GM23338 (cell line): Measurements from ENCODE around the gene OBSCN. TPM values are rescaled to one million over a fixed set of nuclear protein-coding genes. Genes with fewer than 3 reads are reported as not detected.

Source experiments
- ATAC-seq: fragments of 200-7000 bp; cut with Tn5 transposase; 3 replicates; pipeline ENCODE4 v1.9.1; 2020
- DNase-seq: peaks from one replicate; pipeline ENCODE4 v3.0.0-alpha.2; 2015; ENCODE audit warnings: low spot score
- H2AFZ ChIP-seq: fragments of 200-600 bp; sonication (generic); 2 replicates; pipeline ENCODE4 v1.8.0; 2016; ENCODE audit warnings: antibody characterized with exemption, mild to moderate bottlenecking, moderate library complexity
- H3F3A ChIP-seq: fragments of 200-600 bp; sonication (generic); replicated peaks from 2 replicates; pipeline ENCODE4 v1.8.0; 2017; ENCODE audit warnings: antibody characterized with exemption, mixed run types, low read depth
- H3K27ac ChIP-seq: fragments of 200-600 bp; sonication (generic); 2 replicates; pipeline ENCODE4 v1.6.1; 2016; ENCODE audit warnings: low read depth
- H3K27me3 ChIP-seq: fragments of 200-600 bp; sonication (generic); 2 replicates; pipeline ENCODE4 v1.8.0; 2016; ENCODE audit warnings: mild to moderate bottlenecking, mixed run types, moderate library complexity; ENCODE audit not compliant: insufficient read depth
- H3K36me3 ChIP-seq: fragments of 200-600 bp; sonication (generic); 2 replicates; pipeline ENCODE4 v1.8.0; 2016; ENCODE audit warnings: mild to moderate bottlenecking; ENCODE audit not compliant: insufficient read depth
- H3K4me1 ChIP-seq: fragments of 200-600 bp; sonication (generic); 2 replicates; pipeline ENCODE4 v1.8.0; 2016; ENCODE audit warnings: mild to moderate bottlenecking, moderate library complexity; ENCODE audit not compliant: insufficient read depth
- H3K4me2 ChIP-seq: fragments of 200-600 bp; sonication (generic); 2 replicates; pipeline ENCODE4 v1.7.1; 2017; ENCODE audit warnings: mixed run types
- H3K4me3 ChIP-seq: fragments of 200-600 bp; sonication (generic); 2 replicates; pipeline ENCODE4 v1.6.1; 2016; ENCODE audit warnings: mixed run types
- H3K79me2 ChIP-seq: fragments of 200-600 bp; sonication (generic); replicated peaks from 2 replicates; pipeline ENCODE4 v1.8.0; 2017; ENCODE audit warnings: mild to moderate bottlenecking; ENCODE audit not compliant: insufficient read depth
- H3K9me2 ChIP-seq: fragments of 200-600 bp; sonication (generic); 2 replicates; pipeline ENCODE4 v1.8.0; 2017; ENCODE audit not compliant: insufficient read depth
- H4K20me1 ChIP-seq: fragments of 200-600 bp; sonication (generic); replicated peaks from 2 replicates; pipeline ENCODE4 v1.8.0; 2017; ENCODE audit warnings: mild to moderate bottlenecking; ENCODE audit not compliant: insufficient read depth
- H3K27ac Mint-ChIP-seq: 2 replicates; pipeline ENCODE4 v1.8.0; 2020; ENCODE audit warnings: inconsistent platforms, mild to moderate bottlenecking, moderate library complexity, mixed read lengths
- H3K27me3 Mint-ChIP-seq: 3 replicates; pipeline ENCODE4 v1.8.0; 2022; ENCODE audit warnings: low read depth, mild to moderate bottlenecking, moderate library complexity, mixed read lengths, inconsistent platforms; ENCODE audit not compliant: insufficient read depth, poor library complexity
- H3K36me3 Mint-ChIP-seq: 3 replicates; pipeline ENCODE4 v1.8.0; 2021; ENCODE audit warnings: low read depth, mild to moderate bottlenecking, inconsistent platforms, moderate library complexity, mixed read lengths
- H3K4me1 Mint-ChIP-seq: 3 replicates; pipeline ENCODE4 v1.8.0; 2020; ENCODE audit warnings: mild to moderate bottlenecking, inconsistent platforms, mixed read lengths
- H3K4me3 Mint-ChIP-seq: 3 replicates; pipeline ENCODE4 v1.8.0; 2021; ENCODE audit warnings: moderate library complexity, mild to moderate bottlenecking, inconsistent platforms, mixed read lengths
- H3K9me3 Mint-ChIP-seq: 3 replicates; pipeline ENCODE4 v1.8.0; 2020; ENCODE audit warnings: moderate library complexity, mild to moderate bottlenecking, inconsistent platforms, mixed read lengths
- CTCF ChIP-seq, 2 experiments: fragments of 200-600 bp in 1 of 2; sonication (generic) in 1 of 2; conservative IDR thresholded peaks; 2 replicates each; pipeline versions ENCODE4 v1.5.1 to v1.6.1; 2016 to 2017; ENCODE audit warnings: antibody characterized with exemption in 2 of 2, low read depth in 2 of 2, mild to moderate bottlenecking in 2 of 2, moderate library complexity in 1 of 2
- EZH2 ChIP-seq: fragments of 200-600 bp; sonication (generic); IDR thresholded peaks from one replicate; pipeline ENCODE4 v1.8.0; 2017; ENCODE audit warnings: antibody characterized with exemption, mild to moderate bottlenecking, low read depth; ENCODE audit not compliant: unreplicated experiment
- EZH2phosphoT487 ChIP-seq: fragments of 200-600 bp; sonication (generic); IDR thresholded peaks from one replicate; pipeline ENCODE4 v1.8.1; 2018; ENCODE audit warnings: antibody characterized with exemption; ENCODE audit not compliant: unreplicated experiment
- JUNB ChIP-seq: IDR thresholded peaks from one replicate; pipeline ENCODE4 v1.6.1; 2016; ENCODE audit warnings: antibody characterized with exemption; ENCODE audit not compliant: unreplicated experiment
- NANOG ChIP-seq: IDR thresholded peaks from 2 replicates; pipeline ENCODE4 v1.6.1; 2016; ENCODE audit warnings: antibody characterized with exemption, borderline replicate concordance
- STAT1 ChIP-seq: IDR thresholded peaks from one replicate; pipeline ENCODE4 v1.6.1; 2016; ENCODE audit warnings: antibody characterized with exemption; ENCODE audit not compliant: unreplicated experiment
- ZNF114 ChIP-seq: fragments of 250-450 bp; sonication (Bioruptor Pico); IDR thresholded peaks from 2 replicates; pipeline ENCODE4 v1.5.0; 2020; ENCODE audit warnings: mild to moderate bottlenecking, moderate library complexity
- ZNF462 ChIP-seq: fragments of 250-450 bp; sonication (Bioruptor Pico); IDR thresholded peaks from 2 replicates; pipeline ENCODE4 v1.5.0; 2020; ENCODE audit warnings: mild to moderate bottlenecking, moderate library complexity
- polyA plus RNA-seq: library from polyadenylated mRNA; unstranded; fragments of >200 nt; fragmentation: Nextera tagmentation; extraction: Ambion mirVana; gene quantifications from 2 replicates; pipeline ENCODE4 v1.2.1, GENCODE V29; 2016
- total RNA-seq: library from RNA; depleted of rRNA; stranded (reverse); fragments of >200 nt; shearing (Covaris generic); gene quantifications from 2 replicates; pipeline ENCODE4 v1.2.3, GENCODE V29; 2014
- TF ChIP-seq, protein P1 (sequence below): IDR thresholded peaks from 2 replicates; pipeline ENCODE4 v1.6.1; 2016; ENCODE audit warnings: antibody characterized with exemption
- TF ChIP-seq, protein P2 (sequence below): IDR thresholded peaks from one replicate; pipeline ENCODE4 v1.6.1; 2018; ENCODE audit warnings: antibody characterized with exemption; ENCODE audit not compliant: unreplicated experiment

OBSCN gene
- total and polyA plus RNA-seq, 2 experiments from 2014 or later, result 8.4 to 38.5 TPM

DNA sequence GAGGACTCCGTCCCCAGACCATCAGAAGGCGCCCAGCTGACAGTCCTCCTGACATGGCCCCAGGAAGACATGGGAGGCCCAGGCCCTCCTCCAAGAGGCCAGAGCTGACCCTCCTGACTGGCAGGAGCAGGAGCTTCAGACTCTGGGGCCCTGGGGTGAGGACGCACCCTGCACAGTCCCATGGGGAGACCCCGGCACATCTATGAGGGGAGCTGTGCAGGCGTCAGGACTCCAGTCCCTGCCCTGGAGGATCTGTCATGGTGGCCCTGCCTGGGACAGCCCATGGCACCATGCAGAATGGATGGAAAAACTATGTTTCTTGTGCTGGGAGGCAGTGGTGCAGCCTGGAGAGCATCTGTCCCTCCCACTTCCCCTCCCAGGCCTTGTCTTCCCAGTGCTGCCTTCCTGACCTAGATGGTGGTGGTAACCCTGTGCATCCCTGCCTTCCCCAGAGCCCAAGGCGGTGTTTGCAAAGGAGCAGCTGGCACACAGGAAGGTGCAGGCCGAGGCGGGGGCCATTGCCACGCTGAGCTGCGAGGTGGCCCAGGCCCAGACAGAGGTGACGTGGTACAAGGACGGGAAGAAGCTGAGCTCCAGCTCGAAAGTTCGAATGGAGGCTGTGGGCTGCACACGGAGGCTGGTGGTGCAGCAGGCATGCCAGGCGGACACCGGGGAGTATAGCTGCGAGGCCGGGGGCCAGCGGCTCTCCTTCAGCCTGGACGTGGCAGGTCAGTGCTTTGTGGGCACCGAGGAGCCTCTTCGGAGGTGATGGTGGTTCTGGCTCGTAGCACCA is 41.9 kb downstream of the OBSCN start:
- Mint-ChIP-seq H3K36me3 (peaks cover 81% of the 10 kb centered on the region), H3K27me3 (peaks cover 3% of the 10 kb centered on the region), H3K4me3 (no peak overlapping the region), H3K4me1 (no peaks in the 10 kb centered on the region), H3K9me3 (no peaks in the 10 kb centered on the region), H3K27ac (no peak overlapping the region)
- no peak overlapping the region for H3K4me3 ChIP-seq
- H3K9me2 ChIP-seq, result 0 out of 2 replicates have a peak, but pooled peaks cover 2% of the 10 kb centered on the region
- no peaks in the 10 kb centered on the region for H4K20me1 ChIP-seq
- no peaks in the 10 kb centered on the region for H3F3A ChIP-seq
- H3K4me2 ChIP-seq, result no peak overlapping the region
- DNase-seq, result no peak
- no peak for TF ChIP-seq CTCF (conservative IDR thresholded peaks at IDR 0.05; ENCODE audit: low read depth in 2 of 2)
- TF ChIP-seq EZH2phosphoT487, result no peak
- no peak for TF ChIP-seq NANOG
- TF ChIP-seq STAT1, result no peak
- TF ChIP-seq EZH2, result no peak
- no peak for TF ChIP-seq ZNF114 (CRISPR knock-in tag)
- no peak for TF ChIP-seq JUNB
- TF ChIP-seq, protein P1, sequence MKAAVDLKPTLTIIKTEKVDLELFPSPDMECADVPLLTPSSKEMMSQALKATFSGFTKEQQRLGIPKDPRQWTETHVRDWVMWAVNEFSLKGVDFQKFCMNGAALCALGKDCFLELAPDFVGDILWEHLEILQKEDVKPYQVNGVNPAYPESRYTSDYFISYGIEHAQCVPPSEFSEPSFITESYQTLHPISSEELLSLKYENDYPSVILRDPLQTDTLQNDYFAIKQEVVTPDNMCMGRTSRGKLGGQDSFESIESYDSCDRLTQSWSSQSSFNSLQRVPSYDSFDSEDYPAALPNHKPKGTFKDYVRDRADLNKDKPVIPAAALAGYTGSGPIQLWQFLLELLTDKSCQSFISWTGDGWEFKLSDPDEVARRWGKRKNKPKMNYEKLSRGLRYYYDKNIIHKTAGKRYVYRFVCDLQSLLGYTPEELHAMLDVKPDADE, result no peak
- TF ChIP-seq ZNF462 (CRISPR knock-in tag), result no peak
- TF ChIP-seq, protein P2, sequence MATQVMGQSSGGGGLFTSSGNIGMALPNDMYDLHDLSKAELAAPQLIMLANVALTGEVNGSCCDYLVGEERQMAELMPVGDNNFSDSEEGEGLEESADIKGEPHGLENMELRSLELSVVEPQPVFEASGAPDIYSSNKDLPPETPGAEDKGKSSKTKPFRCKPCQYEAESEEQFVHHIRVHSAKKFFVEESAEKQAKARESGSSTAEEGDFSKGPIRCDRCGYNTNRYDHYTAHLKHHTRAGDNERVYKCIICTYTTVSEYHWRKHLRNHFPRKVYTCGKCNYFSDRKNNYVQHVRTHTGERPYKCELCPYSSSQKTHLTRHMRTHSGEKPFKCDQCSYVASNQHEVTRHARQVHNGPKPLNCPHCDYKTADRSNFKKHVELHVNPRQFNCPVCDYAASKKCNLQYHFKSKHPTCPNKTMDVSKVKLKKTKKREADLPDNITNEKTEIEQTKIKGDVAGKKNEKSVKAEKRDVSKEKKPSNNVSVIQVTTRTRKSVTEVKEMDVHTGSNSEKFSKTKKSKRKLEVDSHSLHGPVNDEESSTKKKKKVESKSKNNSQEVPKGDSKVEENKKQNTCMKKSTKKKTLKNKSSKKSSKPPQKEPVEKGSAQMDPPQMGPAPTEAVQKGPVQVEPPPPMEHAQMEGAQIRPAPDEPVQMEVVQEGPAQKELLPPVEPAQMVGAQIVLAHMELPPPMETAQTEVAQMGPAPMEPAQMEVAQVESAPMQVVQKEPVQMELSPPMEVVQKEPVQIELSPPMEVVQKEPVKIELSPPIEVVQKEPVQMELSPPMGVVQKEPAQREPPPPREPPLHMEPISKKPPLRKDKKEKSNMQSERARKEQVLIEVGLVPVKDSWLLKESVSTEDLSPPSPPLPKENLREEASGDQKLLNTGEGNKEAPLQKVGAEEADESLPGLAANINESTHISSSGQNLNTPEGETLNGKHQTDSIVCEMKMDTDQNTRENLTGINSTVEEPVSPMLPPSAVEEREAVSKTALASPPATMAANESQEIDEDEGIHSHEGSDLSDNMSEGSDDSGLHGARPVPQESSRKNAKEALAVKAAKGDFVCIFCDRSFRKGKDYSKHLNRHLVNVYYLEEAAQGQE, result no peak
- no peak for ATAC-seq
- H3K27me3 ChIP-seq, result no peaks in the 10 kb centered on the region
- no peaks in the 10 kb centered on the region for H3K4me1 ChIP-seq
- H3K79me2 ChIP-seq, result no peaks in the 10 kb centered on the region
- no peak overlapping the region for H2AFZ ChIP-seq
- H3K36me3 ChIP-seq, result peaks cover 9% of the 10 kb centered on the region; the same call in 1 of the 2 replicates
- H3K27ac ChIP-seq, result no peak overlapping the region
